Activated CD4-positive, alpha-beta memory T cell treated with anti-CD3 and anti-CD28 coated beads, Interleukin-2, amount 10 ng/mL, durations not matched to agents 7 days and 5 days (primary cell): ENCODE results near the gene ZNF468. TPM values are rescaled to one million over a fixed set of nuclear protein-coding genes. Genes with fewer than 3 reads are reported as not detected.
"Not testable (repeated sequence)": the region's sequence is repeated elsewhere in the genome, so short reads cannot be mapped to it uniquely, and the experiment has no call there.

ENCODE experiments used
- CTCF ChIA-PET: fragments of 350-600 bp; sonication (Branson Sonifier 250); formaldehyde crosslinking; loops from one replicate; lab custom pipeline; 2021; ENCODE audit warnings: antibody characterized with exemption, inconsistent platforms; lab: Charles Lee
- POLR2A ChIA-PET: fragments of 350-600 bp; sonication (Branson Sonifier 250); formaldehyde crosslinking; loops from one replicate; lab custom pipeline; 2021; ENCODE audit warnings: antibody characterized with exemption; lab: Charles Lee
- DNase-seq: peaks from one replicate; pipeline ENCODE4 v3.0.0-alpha.2; 2020
- H3K27ac Mint-ChIP-seq: one replicate; pipeline ENCODE4 v1.8.0; 2021; ENCODE audit warnings: mild to moderate bottlenecking, mixed read lengths
- H3K27me3 Mint-ChIP-seq: one replicate; pipeline ENCODE4 v1.8.0; 2021; ENCODE audit warnings: mixed read lengths
- H3K36me3 Mint-ChIP-seq: one replicate; pipeline ENCODE4 v1.8.0; 2021; ENCODE audit warnings: low read depth, mixed read lengths
- H3K4me1 Mint-ChIP-seq: one replicate; pipeline ENCODE4 v1.8.0; 2021; ENCODE audit warnings: mixed read lengths
- H3K4me3 Mint-ChIP-seq: one replicate; pipeline ENCODE4 v1.8.0; 2021; ENCODE audit warnings: mild to moderate bottlenecking, mixed read lengths
- H3K9me3 Mint-ChIP-seq: one replicate; pipeline ENCODE4 v1.8.0; 2021; ENCODE audit warnings: mixed read lengths
- total RNA-seq, 2 experiments: library from RNA; stranded (reverse); gene quantifications; one replicate each; pipeline ENCODE4 v1.2.3, GENCODE V29; 2021

The ZNF468 gene
- total RNA-seq, 2 experiments from 2014 or later = 16.0 to 16.4 TPM

GRCh38 chr19:52809801-52810200 is 47.6 kb downstream of the ZNF468 start:
- ChIA-PET POLR2A (no interaction called here), CTCF (no interaction called here)
- no peaks in the 10 kb centered on the region for H3K4me1 Mint-ChIP-seq
- no peaks in the 10 kb centered on the region for H3K27me3 Mint-ChIP-seq
- H3K27ac Mint-ChIP-seq = no peak overlapping the region
- peaks cover 27% of the 10 kb centered on the region for H3K9me3 Mint-ChIP-seq
- no peak overlapping the region for H3K4me3 Mint-ChIP-seq
- DNase-seq = no peak
- peaks cover 76% of the 10 kb centered on the region for H3K36me3 Mint-ChIP-seq

DNA sequence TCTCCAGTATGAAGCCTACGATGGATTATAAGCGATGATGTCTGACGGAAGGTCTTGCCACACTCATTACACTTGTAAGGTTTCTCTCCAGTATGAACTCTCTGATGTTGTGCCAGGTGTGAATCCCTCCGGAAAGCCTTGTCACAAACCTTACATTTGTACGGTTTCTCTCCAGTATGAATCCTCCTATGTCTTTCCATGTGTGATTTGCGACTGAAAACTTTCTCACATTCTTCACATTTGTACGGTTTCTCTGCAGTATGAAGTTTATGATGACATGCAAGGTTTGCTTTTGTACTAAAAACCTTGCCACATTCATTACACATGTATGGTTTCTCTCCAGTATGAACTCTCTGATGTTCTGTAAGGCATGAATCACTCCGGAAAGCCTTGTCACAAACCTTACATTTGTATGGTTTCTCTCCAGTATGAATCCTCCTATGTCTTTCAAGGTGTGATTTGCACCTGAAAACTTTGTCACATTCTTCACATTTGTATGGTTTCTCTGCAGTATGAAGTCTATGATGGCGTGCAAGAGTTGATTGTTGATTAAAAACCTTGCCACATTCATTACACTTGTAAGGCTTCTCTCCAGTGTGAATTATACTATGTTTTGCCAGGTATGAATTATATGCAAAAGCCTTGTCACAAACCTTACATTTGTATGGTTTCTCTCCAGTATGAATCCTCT is 57.3 kb downstream of the ZNF468 start:
- DNase-seq, CTCF ChIA-PET, POLR2A ChIA-PET, H3K27ac Mint-ChIP-seq, H3K4me3 Mint-ChIP-seq, H3K27me3 Mint-ChIP-seq, H3K4me1 Mint-ChIP-seq: not testable (repeated sequence)
- peaks cover 82% of the 10 kb centered on the region for H3K36me3 Mint-ChIP-seq
- H3K9me3 Mint-ChIP-seq = peaks cover 78% of the 10 kb centered on the region

DNA sequence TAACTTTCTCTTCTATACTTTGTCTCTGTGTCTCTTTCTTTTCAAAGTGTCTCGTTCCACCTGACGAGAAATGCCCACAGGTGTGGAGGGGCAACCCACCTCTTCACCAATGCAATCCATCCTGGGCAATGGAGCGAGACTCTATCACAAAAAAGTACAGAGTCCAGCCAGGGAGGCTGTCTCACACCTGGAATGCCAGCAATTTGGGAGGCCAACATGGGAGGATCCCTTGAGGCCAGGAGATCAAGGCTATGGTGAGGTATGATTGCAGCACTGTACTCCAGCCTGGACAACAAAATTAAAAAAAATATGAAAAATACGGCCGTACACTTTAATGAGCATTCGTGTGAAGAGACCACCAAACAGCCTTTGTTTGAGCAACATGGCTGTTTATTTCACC is 68.0 kb downstream of the ZNF468 start:
- H3K27me3 Mint-ChIP-seq = no peaks in the 10 kb centered on the region

More for the DNA sequence above, 68.0 kb downstream of the ZNF468 start:
- ChIA-PET POLR2A (no interaction called here), CTCF (no interaction called here)
- Mint-ChIP-seq H3K27ac (no peak overlapping the region), H3K36me3 (peaks cover 39% of the 10 kb centered on the region), H3K4me1 (peaks cover 27% of the 10 kb centered on the region), H3K9me3 (peaks cover 53% of the 10 kb centered on the region), H3K4me3 (no peak overlapping the region)
- DNase-seq = no peak

Other genes with a start within 250 kb of the ZNF468 start
- 10 to 100 TPM; 49.1 to 49.7 TPM for gene ZNF83, start 219.3 kb downstream of the ZNF468 start, total RNA-seq
- gene ZNF611, start 122.6 kb downstream of the ZNF468 start, total RNA-seq = 10 to 100 TPM; 26.6 TPM
- 10 to 100 TPM; 16.9 to 17.5 TPM for gene ZNF600, start 70.8 kb downstream of the ZNF468 start, total RNA-seq
- 10 to 100 TPM; 18.0 to 24.5 TPM for gene ZNF28, start 36.0 kb downstream of the ZNF468 start, total RNA-seq
- 1 to 10 TPM; 4.0 to 4.1 TPM for gene ZNF320, start 40.0 kb upstream of the ZNF468 start, total RNA-seq
- gene ZNF888, start 65.8 kb upstream of the ZNF468 start, total RNA-seq = 1 to 10 TPM; 5.9 to 6.9 TPM
- 10 to 100 TPM; 11.8 to 14.9 TPM for gene ZNF816, start 105.3 kb upstream of the ZNF468 start, total RNA-seq
- not detected for gene ERVV-1, start 156.3 kb upstream of the ZNF468 start, total RNA-seq
- not detected for gene ERVV-2, start 187.1 kb upstream of the ZNF468 start, total RNA-seq
- gene ZNF160, start 245.8 kb upstream of the ZNF468 start, total RNA-seq = 10 to 100 TPM; 37.5 to 38.1 TPM